GM12891 (cell line): ENCODE data around the gene TCF7L1.

ENCODE experiments used
- PAX5 ChIP-seq: IDR thresholded peaks from 2 replicates; pipeline ENCODE4 v1.6.1; 2011; ENCODE audit warnings: low read length, moderate library complexity, mild to moderate bottlenecking; ENCODE audit not compliant: insufficient read depth, severe bottlenecking
- POLR2A ChIP-seq: IDR thresholded peaks from 2 replicates; pipeline ENCODE4 v1.6.1; 2011; ENCODE audit warnings: low read depth, low read length, control low read depth
- POLR2AphosphoS5 ChIP-seq: IDR thresholded peaks from 2 replicates; pipeline ENCODE4 v1.6.1; 2011; ENCODE audit warnings: low read depth, low read length, control low read depth
- SPI1 ChIP-seq: IDR thresholded peaks from 2 replicates; pipeline ENCODE4 v1.6.1; 2011; ENCODE audit warnings: low read depth, low read length, control low read depth
- TAF1 ChIP-seq: IDR thresholded peaks from 2 replicates; pipeline ENCODE4 v1.6.1; 2011; ENCODE audit warnings: low read depth, low read length, control low read depth

DNA sequence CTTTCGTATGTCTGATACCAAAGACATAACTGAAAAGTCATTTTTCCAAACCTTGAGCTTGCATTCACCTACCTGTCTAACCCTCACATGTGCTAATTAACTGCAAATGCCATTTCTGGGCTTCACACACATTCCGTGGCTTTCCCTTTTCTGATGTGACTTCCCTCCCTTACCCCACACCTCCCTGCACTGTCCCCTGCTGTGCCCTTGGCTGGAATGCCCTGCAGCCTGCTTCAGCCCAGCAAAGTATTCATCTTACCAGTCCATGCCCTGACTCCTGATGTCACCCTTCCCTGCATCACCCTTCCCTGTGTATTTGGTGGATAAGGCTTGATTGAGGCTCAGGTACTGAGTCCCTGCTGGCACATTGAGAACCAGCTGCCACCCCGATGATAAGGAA, 209.0 kb downstream of the TCF7L1 start:
- TF ChIP-seq POLR2A (no peak), POLR2AphosphoS5 (no peak), TAF1 (no peak), PAX5 (no peak), SPI1 (no peak)
